ENCODE measurements around the gene UGT1A5. TPM values are rescaled to one million over a fixed set of nuclear protein-coding genes. Genes with fewer than 3 reads are reported as not detected.

The UGT1A5 gene
- polyA plus RNA-seq, 1 of the 3 experiments (the other 2 are of a cell fraction) = not detected

DNA sequence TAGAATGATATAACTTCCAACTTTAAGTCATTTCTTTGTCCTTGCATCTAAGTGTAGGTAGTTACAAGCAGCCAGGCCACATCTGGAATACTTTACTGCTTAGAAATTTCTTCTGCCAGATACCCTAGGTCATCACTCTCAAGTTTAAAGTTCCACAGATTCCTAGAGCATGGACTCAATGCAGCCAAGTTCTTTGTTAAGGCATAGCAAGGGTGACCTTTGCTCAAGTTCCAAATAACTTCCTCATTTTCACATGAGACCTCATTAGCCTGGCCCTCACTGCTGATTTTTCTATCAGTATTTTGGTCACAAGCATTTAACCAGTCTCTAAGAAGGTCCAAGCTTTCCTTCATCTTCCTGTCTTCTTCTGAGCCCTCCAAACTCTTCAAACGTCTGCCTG, 48.8 kb upstream of the UGT1A5 start:
- WGBS (ENCODE audit: low lambda C conversion rate) = 9% methylated on average over 1 of the region's 1 CpG
- H2AFZ ChIP-seq (ENCODE audit: low read depth) = no peak overlapping the region
- no peak overlapping the region for H3K9ac ChIP-seq
- POLR2A ChIA-PET = no interaction called here
- no peaks in the 10 kb centered on the region for H3F3A ChIP-seq (replicated peaks; ENCODE audit: insufficient read depth)
- TF ChIP-seq, protein P1, sequence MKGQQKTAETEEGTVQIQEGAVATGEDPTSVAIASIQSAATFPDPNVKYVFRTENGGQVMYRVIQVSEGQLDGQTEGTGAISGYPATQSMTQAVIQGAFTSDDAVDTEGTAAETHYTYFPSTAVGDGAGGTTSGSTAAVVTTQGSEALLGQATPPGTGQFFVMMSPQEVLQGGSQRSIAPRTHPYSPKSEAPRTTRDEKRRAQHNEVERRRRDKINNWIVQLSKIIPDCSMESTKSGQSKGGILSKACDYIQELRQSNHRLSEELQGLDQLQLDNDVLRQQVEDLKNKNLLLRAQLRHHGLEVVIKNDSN (IDR thresholded peaks at IDR 0.05; ENCODE audit: borderline replicate concordance, low read depth) = no peak
- TF ChIP-seq MEF2A (IDR thresholded peaks at IDR 0.05; ENCODE audit: borderline replicate concordance, low read depth) (no peak), RCOR1 (IDR thresholded peaks at IDR 0.05; ENCODE audit: low read length) (no peak), TEAD4 (IDR thresholded peaks at IDR 0.05; ENCODE audit: borderline replicate concordance, insufficient read depth) (no peak), RAD21 (IDR thresholded peaks at IDR 0.05; ENCODE audit: low read length) (no peak), ELF1 (IDR thresholded peaks at IDR 0.05) (no peak), RXRA (IDR thresholded peaks at IDR 0.05; ENCODE audit: borderline replicate concordance, low read depth) (no peak), SMC3 (IDR thresholded peaks at IDR 0.05; ENCODE audit: low read depth, low read length) (no peak), CHD2 (IDR thresholded peaks at IDR 0.05; ENCODE audit: low read length, partially characterized antibody) (no peak), JUND (IDR thresholded peaks at IDR 0.05) (no peak)
- TF ChIP-seq, protein P2, sequence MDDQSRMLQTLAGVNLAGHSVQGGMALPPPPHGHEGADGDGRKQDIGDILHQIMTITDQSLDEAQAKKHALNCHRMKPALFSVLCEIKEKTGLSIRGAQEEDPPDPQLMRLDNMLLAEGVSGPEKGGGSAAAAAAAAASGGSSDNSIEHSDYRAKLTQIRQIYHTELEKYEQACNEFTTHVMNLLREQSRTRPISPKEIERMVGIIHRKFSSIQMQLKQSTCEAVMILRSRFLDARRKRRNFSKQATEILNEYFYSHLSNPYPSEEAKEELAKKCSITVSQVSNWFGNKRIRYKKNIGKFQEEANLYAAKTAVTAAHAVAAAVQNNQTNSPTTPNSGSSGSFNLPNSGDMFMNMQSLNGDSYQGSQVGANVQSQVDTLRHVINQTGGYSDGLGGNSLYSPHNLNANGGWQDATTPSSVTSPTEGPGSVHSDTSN (IDR thresholded peaks at IDR 0.05) = no peak
- DNase-seq = no peak
- H3K27me3 ChIP-seq (ENCODE audit: insufficient read depth) = no peaks in the 10 kb centered on the region
- no peak overlapping the region for H3K4me2 ChIP-seq
- no peaks in the 10 kb centered on the region for H3K4me1 ChIP-seq (ENCODE audit: control insufficient read depth in 1 of 2, insufficient read depth in 2 of 2, low read depth in 1 of 2, low read length in 1 of 2)
- H3K27ac ChIP-seq (ENCODE audit: low read depth in 2 of 2, low read length in 1 of 2) = no peak overlapping the region
- H3K4me3 ChIP-seq (ENCODE audit: low read depth in 2 of 2, low read length in 1 of 2) = no peak overlapping the region
- no peaks in the 10 kb centered on the region for H3K79me2 ChIP-seq (ENCODE audit: insufficient read depth)
- CTCF ChIA-PET = no interaction called here
- no peaks in the 10 kb centered on the region for H4K20me1 ChIP-seq (ENCODE audit: insufficient read depth)
- no peaks in the 10 kb centered on the region for H3K36me3 ChIP-seq (replicated peaks in 1 of 2; ENCODE audit: control insufficient read depth in 1 of 2, insufficient read depth in 2 of 2, low read length in 1 of 2)
- H3K9me3 ChIP-seq = no peaks in the 10 kb centered on the region
- no peaks in the 10 kb centered on the region for H3K9me2 ChIP-seq

DNA sequence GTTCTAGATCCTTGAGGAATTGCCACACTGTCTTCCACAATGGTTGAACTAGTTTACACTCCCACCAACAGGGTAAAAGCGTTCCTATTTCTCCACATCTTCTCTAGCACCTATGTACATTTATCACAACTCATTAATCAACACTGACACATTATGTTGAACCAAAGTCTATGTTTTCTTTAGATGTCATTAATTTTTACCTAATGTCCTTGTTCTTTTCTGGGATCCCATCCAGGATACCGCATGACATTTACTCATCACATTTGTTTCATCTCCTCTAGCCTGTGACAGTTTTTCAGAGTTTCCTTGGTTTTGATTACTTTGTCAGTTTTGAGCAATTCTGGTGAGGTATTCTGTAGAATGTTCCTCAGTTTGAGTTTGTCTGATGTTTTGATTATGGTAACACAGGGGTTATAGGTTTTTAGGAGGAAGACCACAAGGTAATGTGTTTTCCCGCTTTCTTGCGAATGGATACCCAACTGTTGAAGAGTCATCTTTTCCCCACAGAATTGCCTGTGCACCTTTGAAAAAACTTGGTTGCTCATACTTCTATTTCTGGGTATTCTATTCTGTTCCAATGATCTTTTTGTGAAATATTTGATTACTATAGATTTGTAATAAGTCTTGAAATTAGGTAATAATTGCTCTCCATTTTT, 44.0 kb upstream of the UGT1A5 start:
- H3K79me2 ChIP-seq (ENCODE audit: insufficient read depth) = no peaks in the 10 kb centered on the region
- H3K9me2 ChIP-seq = no peaks in the 10 kb centered on the region
- no peaks in the 10 kb centered on the region for H3K4me1 ChIP-seq (ENCODE audit: control insufficient read depth in 1 of 2, insufficient read depth in 2 of 2, low read depth in 1 of 2, low read length in 1 of 2)
- POLR2A ChIA-PET = no interaction called here
- H3K36me3 ChIP-seq (replicated peaks in 1 of 2; ENCODE audit: control insufficient read depth in 1 of 2, insufficient read depth in 2 of 2, low read length in 1 of 2) = no peaks in the 10 kb centered on the region
- H3K9ac ChIP-seq = no peak overlapping the region
- no peaks in the 10 kb centered on the region for H3K9me3 ChIP-seq
- TF ChIP-seq RCOR1 (IDR thresholded peaks at IDR 0.05; ENCODE audit: low read length) (no peak), FOXJ3 (CRISPR knock-in tag; IDR thresholded peaks at IDR 0.05) (no peak), FOSL2 (IDR thresholded peaks at IDR 0.05; ENCODE audit: borderline replicate concordance, low read depth) (no peak), GATA2 (CRISPR knock-in tag; IDR thresholded peaks at IDR 0.05) (no peak), JUND (IDR thresholded peaks at IDR 0.05) (no peak), SMC3 (IDR thresholded peaks at IDR 0.05; ENCODE audit: low read depth, low read length) (no peak)
- H3K4me2 ChIP-seq = no peak overlapping the region
- no peak for DNase-seq
- H4K20me1 ChIP-seq (ENCODE audit: insufficient read depth) = no peaks in the 10 kb centered on the region
- 49% methylated on average over 4 of the region's 4 CpGs for WGBS (ENCODE audit: low lambda C conversion rate)
- H3F3A ChIP-seq (replicated peaks; ENCODE audit: insufficient read depth) = no peaks in the 10 kb centered on the region
- no peak overlapping the region for H3K4me3 ChIP-seq (ENCODE audit: low read depth in 2 of 2, low read length in 1 of 2)
- no peak overlapping the region for H2AFZ ChIP-seq (ENCODE audit: low read depth)
- CTCF ChIA-PET = no interaction called here
- H3K27me3 ChIP-seq (ENCODE audit: insufficient read depth) = no peaks in the 10 kb centered on the region
- H3K27ac ChIP-seq (ENCODE audit: low read depth in 2 of 2, low read length in 1 of 2) = no peak overlapping the region
